ENCODE data around the gene CD59.
A peak's percentile ranks its signal among the peaks of the same experiment; 100 is the strongest.

Gene CD59

GRCh38 chr11:33741806-33742205 is 5.6 kb upstream of the CD59 start:
- H2BK5ac ChIP-seq (ENCODE audit: low read length): no peak overlapping the region
- H4K5ac ChIP-seq (ENCODE audit: low read length): no peak overlapping the region
- no peak overlapping the region for H3K18ac ChIP-seq (ENCODE audit: low read length)
- no peaks in the 10 kb centered on the region for H3K79me1 ChIP-seq (ENCODE audit: low read length)
- no peak overlapping the region for H2BK15ac ChIP-seq (replicated peaks; ENCODE audit: low read depth)
- H2AK5ac ChIP-seq (ENCODE audit: low read length): no peak overlapping the region
- no peak overlapping the region for H3K4me3 ChIP-seq (ENCODE audit: low read length)
- no peak overlapping the region for H2BK120ac ChIP-seq (ENCODE audit: low read depth, low read length)
- peaks cover under 1% of the 10 kb centered on the region for H3K4me1 ChIP-seq (ENCODE audit: control insufficient read depth, low read depth, low read length)
- no peak overlapping the region for H3K23ac ChIP-seq (ENCODE audit: low read length)
- no peak overlapping the region for H3K56ac ChIP-seq (ENCODE audit: low read length)
- H3K27me3 ChIP-seq (ENCODE audit: insufficient read depth, low read length, poor library complexity): no peaks in the 10 kb centered on the region
- no peak overlapping the region for H3K4me2 ChIP-seq (ENCODE audit: low read length)
- no peak overlapping the region for H3K4ac ChIP-seq (ENCODE audit: low read depth, low read length)
- no peaks in the 10 kb centered on the region for H3K79me2 ChIP-seq (ENCODE audit: control insufficient read depth, insufficient read depth, low read length)
- 100% methylated on average over 1 of the region's 7 CpGs for WGBS (ENCODE audit: extremely low coverage, insufficient coverage, low lambda C conversion rate)
- no peak overlapping the region for H3K27ac ChIP-seq (ENCODE audit: low read depth, low read length)
- no peaks in the 10 kb centered on the region for H3K36me3 ChIP-seq (ENCODE audit: control insufficient read depth, insufficient read depth, low read length)
- H4K8ac ChIP-seq (ENCODE audit: low read depth, low read length): no peak overlapping the region
- H3K9ac ChIP-seq (ENCODE audit: low read length): no peak overlapping the region
- no peak for DNase-seq

GRCh38 chr11:33737362-33737821 is 1.2 kb upstream of the CD59 start:
- no CpG with 5 or more reads among the region's 3 CpGs for WGBS (ENCODE audit: extremely low coverage, insufficient coverage, low lambda C conversion rate)
- H3K9ac ChIP-seq (ENCODE audit: low read length): no peak overlapping the region
- no peak for DNase-seq

DNA sequence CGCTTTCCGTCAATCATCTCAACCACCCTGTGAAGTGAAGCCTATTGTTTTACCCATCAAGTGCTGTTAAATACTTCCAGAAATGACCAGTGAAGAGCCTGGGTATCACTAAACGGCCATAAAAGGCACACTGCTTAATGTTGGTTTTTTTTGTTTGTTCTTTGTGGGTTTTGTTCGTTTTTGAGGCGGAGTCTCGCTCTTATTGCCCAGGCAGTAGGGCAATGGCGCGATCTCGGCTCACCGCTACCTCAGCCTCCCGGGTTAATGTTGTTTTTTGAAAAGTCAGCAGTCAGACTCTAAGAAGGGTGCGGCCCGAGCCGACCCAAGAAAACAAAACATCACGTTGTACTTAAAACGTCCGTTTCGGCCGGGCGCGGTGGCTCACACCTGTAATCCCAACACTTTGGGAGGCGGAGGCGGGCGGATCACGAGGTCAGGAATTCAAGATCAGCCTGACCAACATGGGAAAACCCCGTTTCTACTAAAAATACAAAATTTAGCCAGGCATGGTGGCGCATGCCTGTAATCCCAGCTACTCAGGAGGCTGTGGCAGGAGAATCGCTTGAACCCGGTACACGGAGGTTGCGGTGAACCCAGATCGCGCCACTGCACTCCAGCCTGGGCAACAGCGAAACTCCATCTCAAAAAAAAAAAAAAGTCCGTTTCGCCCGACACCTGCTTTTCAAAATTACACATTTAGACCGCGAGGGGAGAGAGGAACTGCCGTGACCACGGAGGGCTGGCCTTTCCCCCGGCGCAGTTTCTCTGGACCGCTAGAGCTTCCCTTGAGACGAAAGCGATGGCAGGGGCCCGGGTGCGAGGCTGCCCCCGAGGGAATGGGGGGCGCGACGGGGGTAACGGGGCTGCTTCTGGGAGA is 714 bp downstream of the CD59 start:
- WGBS (ENCODE audit: extremely low coverage, insufficient coverage, low lambda C conversion rate): no CpG with 5 or more reads among the region's 53 CpGs
- peaks cover 5% of the 10 kb centered on the region for H3K79me1 ChIP-seq (ENCODE audit: low read length)

More at GRCh38 chr11:33737362-33737821, 1.2 kb upstream of the CD59 start:
- H3K56ac ChIP-seq (ENCODE audit: low read length): peak overlapping the region; percentile 59
- H3K23ac ChIP-seq (ENCODE audit: low read length): no peak overlapping the region
- H3K4me2 ChIP-seq (ENCODE audit: low read length): no peak overlapping the region
- H3K4me1 ChIP-seq (ENCODE audit: control insufficient read depth, low read depth, low read length): peaks cover 4% of the 10 kb centered on the region
- no peaks in the 10 kb centered on the region for H3K36me3 ChIP-seq (ENCODE audit: control insufficient read depth, insufficient read depth, low read length)
- H3K27me3 ChIP-seq (ENCODE audit: insufficient read depth, low read length, poor library complexity): no peaks in the 10 kb centered on the region
- no peak overlapping the region for H4K5ac ChIP-seq (ENCODE audit: low read length)
- no peak overlapping the region for H3K4ac ChIP-seq (ENCODE audit: low read depth, low read length)
- no peak overlapping the region for H2BK5ac ChIP-seq (ENCODE audit: low read length)
- H3K79me1 ChIP-seq (ENCODE audit: low read length): peaks cover 5% of the 10 kb centered on the region
- H4K8ac ChIP-seq (ENCODE audit: low read depth, low read length): no peak overlapping the region
- no peak overlapping the region for H3K4me3 ChIP-seq (ENCODE audit: low read length)
- H3K27ac ChIP-seq (ENCODE audit: low read depth, low read length): no peak overlapping the region
- peaks cover 4% of the 10 kb centered on the region for H3K79me2 ChIP-seq (ENCODE audit: control insufficient read depth, insufficient read depth, low read length)
- H3K18ac ChIP-seq (ENCODE audit: low read length): no peak overlapping the region
- no peak overlapping the region for H2BK120ac ChIP-seq (ENCODE audit: low read depth, low read length)
- no peak overlapping the region for H2AK5ac ChIP-seq (ENCODE audit: low read length)
- no peak overlapping the region for H2BK15ac ChIP-seq (replicated peaks; ENCODE audit: low read depth)

DNA sequence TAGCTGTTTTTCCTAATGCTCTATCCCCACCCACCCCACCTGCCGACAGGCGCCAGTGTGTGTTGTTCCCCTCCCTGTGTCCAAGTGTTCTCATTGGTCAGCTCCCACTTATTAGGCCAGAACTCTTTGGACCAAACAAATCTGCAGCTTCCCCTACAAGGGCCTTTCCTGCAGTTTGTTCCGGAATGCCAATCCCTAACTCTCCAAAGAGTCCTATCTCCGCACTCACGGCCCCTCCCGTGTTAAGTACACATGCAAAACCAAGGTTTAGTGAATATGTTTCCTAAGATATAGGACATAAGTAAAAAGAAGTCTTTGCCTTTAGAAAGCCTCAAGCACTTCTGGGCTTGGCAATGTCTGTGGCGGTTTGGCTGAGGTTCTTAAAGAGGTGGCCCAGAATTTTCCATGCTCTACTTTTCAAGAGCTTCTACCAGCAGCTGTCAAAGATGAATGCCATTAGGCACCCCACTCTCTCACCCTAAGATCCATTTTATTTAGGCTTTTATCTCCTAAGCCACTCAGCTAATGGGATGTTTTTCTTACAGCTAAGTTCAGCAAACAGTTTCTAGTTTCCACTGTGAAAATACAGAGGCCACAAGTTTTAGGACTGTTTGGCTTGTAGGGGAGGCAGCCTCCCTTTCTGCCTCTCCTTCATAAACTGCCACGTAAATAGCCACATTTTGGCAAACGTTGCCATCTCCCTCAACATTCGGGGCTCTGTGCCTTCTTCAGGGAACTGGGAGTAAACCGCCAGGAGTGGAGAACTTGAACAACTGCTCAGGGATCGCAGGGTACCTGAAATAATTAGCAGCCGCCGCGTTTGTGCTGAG is 1.6 kb downstream of the CD59 start:
- Histone ChIP-seq H4K5ac (ENCODE audit: low read length) (no peak overlapping the region), H3K79me1 (ENCODE audit: low read length) (peaks cover 5% of the 10 kb centered on the region), H3K79me2 (ENCODE audit: control insufficient read depth, insufficient read depth, low read length) (peaks cover 4% of the 10 kb centered on the region), H2BK15ac (replicated peaks; ENCODE audit: low read depth) (no peak overlapping the region), H3K4me1 (ENCODE audit: control insufficient read depth, low read depth, low read length) (peaks cover 4% of the 10 kb centered on the region), H3K4ac (ENCODE audit: low read depth, low read length) (no peak overlapping the region), H3K4me3 (ENCODE audit: low read length) (no peak overlapping the region), H2AK5ac (ENCODE audit: low read length) (no peak overlapping the region), H3K27ac (ENCODE audit: low read depth, low read length) (no peak overlapping the region), H3K56ac (ENCODE audit: low read length) (peak overlapping the region; percentile 28), H3K9ac (ENCODE audit: low read length) (peak overlapping the region; percentile 57), H3K23ac (ENCODE audit: low read length) (peak overlapping the region; percentile 59), H4K8ac (ENCODE audit: low read depth, low read length) (no peak overlapping the region), H3K18ac (ENCODE audit: low read length) (no peak overlapping the region), H2BK5ac (ENCODE audit: low read length) (no peak overlapping the region), H2BK120ac (ENCODE audit: low read depth, low read length) (no peak overlapping the region), H3K36me3 (ENCODE audit: control insufficient read depth, insufficient read depth, low read length) (no peaks in the 10 kb centered on the region), H3K27me3 (ENCODE audit: insufficient read depth, low read length, poor library complexity) (no peaks in the 10 kb centered on the region), H3K4me2 (ENCODE audit: low read length) (peak overlapping the region; percentile 67)
- no peak for DNase-seq
- WGBS (ENCODE audit: extremely low coverage, insufficient coverage, low lambda C conversion rate): no CpG with 5 or more reads among the region's 15 CpGs

More for the DNA sequence above, 714 bp downstream of the CD59 start:
- Histone ChIP-seq H3K4me2 (ENCODE audit: low read length) (peak overlapping the region; percentile 71), H3K56ac (ENCODE audit: low read length) (peak overlapping the region; percentile 87), H3K27ac (ENCODE audit: low read depth, low read length) (no peak overlapping the region), H2BK15ac (replicated peaks; ENCODE audit: low read depth) (no peak overlapping the region), H2AK5ac (ENCODE audit: low read length) (no peak overlapping the region), H3K9ac (ENCODE audit: low read length) (peak overlapping the region; percentile 82), H3K36me3 (ENCODE audit: control insufficient read depth, insufficient read depth, low read length) (no peaks in the 10 kb centered on the region), H3K18ac (ENCODE audit: low read length) (peak overlapping the region; percentile 70), H2BK5ac (ENCODE audit: low read length) (no peak overlapping the region), H3K4me3 (ENCODE audit: low read length) (peak overlapping the region; percentile 60), H3K79me2 (ENCODE audit: control insufficient read depth, insufficient read depth, low read length) (peaks cover 4% of the 10 kb centered on the region), H2BK120ac (ENCODE audit: low read depth, low read length) (no peak overlapping the region), H3K23ac (ENCODE audit: low read length) (peak overlapping the region; percentile 34), H3K4me1 (ENCODE audit: control insufficient read depth, low read depth, low read length) (peaks cover 4% of the 10 kb centered on the region), H3K4ac (ENCODE audit: low read depth, low read length) (no peak overlapping the region), H4K5ac (ENCODE audit: low read length) (no peak overlapping the region), H3K27me3 (ENCODE audit: insufficient read depth, low read length, poor library complexity) (no peaks in the 10 kb centered on the region), H4K8ac (ENCODE audit: low read depth, low read length) (no peak overlapping the region)
- DNase-seq: peak; percentile 57

- WGBS (ENCODE audit: extremely low coverage, insufficient coverage, low lambda C conversion rate): no CpG with 5 or more reads among the region's 7 CpGs
- Histone ChIP-seq H3K27ac (ENCODE audit: low read depth, low read length) (no peak overlapping the region), H3K23ac (ENCODE audit: low read length) (no peak overlapping the region), H3K4me1 (ENCODE audit: control insufficient read depth, low read depth, low read length) (peaks cover 4% of the 10 kb centered on the region), H4K8ac (ENCODE audit: low read depth, low read length) (no peak overlapping the region), H2AK5ac (ENCODE audit: low read length) (no peak overlapping the region), H3K56ac (ENCODE audit: low read length) (no peak overlapping the region), H3K79me1 (ENCODE audit: low read length) (peaks cover 5% of the 10 kb centered on the region), H3K79me2 (ENCODE audit: control insufficient read depth, insufficient read depth, low read length) (peaks cover 4% of the 10 kb centered on the region), H3K36me3 (ENCODE audit: control insufficient read depth, insufficient read depth, low read length) (no peaks in the 10 kb centered on the region), H3K4ac (ENCODE audit: low read depth, low read length) (no peak overlapping the region), H4K5ac (ENCODE audit: low read length) (no peak overlapping the region), H3K18ac (ENCODE audit: low read length) (no peak overlapping the region), H2BK120ac (ENCODE audit: low read depth, low read length) (no peak overlapping the region), H2BK5ac (ENCODE audit: low read length) (no peak overlapping the region), H3K27me3 (ENCODE audit: insufficient read depth, low read length, poor library complexity) (no peaks in the 10 kb centered on the region), H3K4me3 (ENCODE audit: low read length) (no peak overlapping the region), H2BK15ac (replicated peaks; ENCODE audit: low read depth) (no peak overlapping the region), H3K9ac (ENCODE audit: low read length) (no peak overlapping the region), H3K4me2 (ENCODE audit: low read length) (no peak overlapping the region)
- no peak for DNase-seq
Measured at GRCh38 chr11:33733980-33734379, 2.2 kb downstream of the CD59 start.

All from mesendoderm (in vitro differentiated cells).